Measurements from ENCODE around the gene GLRB.
"Not testable (repeated sequence)": the region's sequence is repeated elsewhere in the genome, so short reads cannot be mapped to it uniquely, and the experiment has no call there.

GLRB gene

GRCh38 chr4:157151711-157152110, 75.8 kb downstream of the GLRB start:
- DNase-seq (ENCODE audit: extremely low spot score): no peak
- POLR2A ChIA-PET: no interaction called here
- CTCF ChIA-PET: no interaction called here
- no peak for TF ChIP-seq CTCF (IDR thresholded peaks at IDR 0.05; ENCODE audit: control extremely low read depth, extremely low read depth, low read depth, missing control alignments)

GRCh38 chr4:157165935-157166610, 90.1 kb downstream of the GLRB start:
- TF ChIP-seq CTCF (IDR thresholded peaks at IDR 0.05; ENCODE audit: control extremely low read depth, extremely low read depth, low read depth, missing control alignments): no peak
- CTCF ChIA-PET: no interaction called here
- DNase-seq (ENCODE audit: extremely low spot score): no peak
- POLR2A ChIA-PET: no interaction called here

GRCh38 chr4:157170321-157170720, 94.4 kb downstream of the GLRB start:
- POLR2A ChIA-PET: no interaction called here
- no peak for TF ChIP-seq CTCF (IDR thresholded peaks at IDR 0.05; ENCODE audit: control extremely low read depth, extremely low read depth, low read depth, missing control alignments)
- CTCF ChIA-PET: no interaction called here
- DNase-seq (ENCODE audit: extremely low spot score): no peak

GRCh38 chr4:157172011-157172410, 96.1 kb downstream of the GLRB start:
- no peak for DNase-seq (ENCODE audit: extremely low spot score)
- ChIA-PET POLR2A (no interaction called here), CTCF (no interaction called here)
- no peak for TF ChIP-seq CTCF (IDR thresholded peaks at IDR 0.05; ENCODE audit: control extremely low read depth, extremely low read depth, low read depth, missing control alignments)

GRCh38 chr4:157180268-157180667, 104.3 kb downstream of the GLRB start:
- DNase-seq (ENCODE audit: extremely low spot score); CTCF ChIA-PET; POLR2A ChIA-PET: not testable (repeated sequence)

- POLR2A ChIA-PET: no interaction called here
- CTCF ChIA-PET: no interaction called here
These were observed 108.3 kb downstream of the GLRB start for GRCh38 chr4:157184300-157184699.

GRCh38 chr4:157185363-157185762, 109.4 kb downstream of the GLRB start:
- ChIA-PET POLR2A (no interaction called here), CTCF (no interaction called here)

More at GRCh38 chr4:157184300-157184699, 108.3 kb downstream of the GLRB start:
- no peak for TF ChIP-seq CTCF (IDR thresholded peaks at IDR 0.05; ENCODE audit: control extremely low read depth, extremely low read depth, low read depth, missing control alignments)
- no peak for DNase-seq (ENCODE audit: extremely low spot score)

More at GRCh38 chr4:157185363-157185762, 109.4 kb downstream of the GLRB start:
- no peak for TF ChIP-seq CTCF (IDR thresholded peaks at IDR 0.05; ENCODE audit: control extremely low read depth, extremely low read depth, low read depth, missing control alignments)
- no peak for DNase-seq (ENCODE audit: extremely low spot score)

Data from GM10248 (cell line).